Measurements from ENCODE around the gene STOM. TPM values are rescaled to one million over a fixed set of nuclear protein-coding genes. Genes with fewer than 3 reads are reported as not detected.

STOM gene
- total and polyA plus RNA-seq, 2 of the 8 experiments (the other 6 are each of a cell fraction or from before 2014, with no cell fraction given), result 25.2 to 60.4 TPM

DNA sequence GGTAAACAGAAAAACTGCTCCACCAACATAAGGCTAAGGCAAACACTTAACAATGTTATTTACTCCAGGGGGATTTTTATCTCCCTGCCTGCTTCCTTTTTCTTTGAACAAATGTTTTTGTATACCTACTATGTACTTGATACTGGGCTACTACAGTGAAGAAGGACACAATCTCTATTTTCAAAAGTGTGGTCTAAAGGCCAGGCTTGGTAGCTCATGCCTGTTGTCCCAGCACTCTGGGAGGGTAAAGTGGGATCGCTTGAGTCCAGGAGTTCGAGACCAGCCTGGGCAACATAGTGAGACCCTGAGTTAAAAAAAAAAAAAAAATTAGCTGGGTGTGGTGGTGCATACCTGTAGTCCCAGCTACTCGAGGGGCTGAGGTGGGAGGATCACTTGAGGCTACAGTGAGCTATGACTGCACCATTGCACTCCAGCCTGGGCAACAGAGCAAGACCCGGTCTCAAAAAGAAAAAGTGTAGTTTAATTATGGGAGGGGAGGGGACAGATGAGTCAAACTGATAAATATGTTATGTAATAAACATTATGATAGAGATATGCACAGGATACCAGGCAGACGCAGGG is 3.3 kb downstream of the STOM start:
- Histone ChIP-seq H3K4me1 (replicated peaks in 1 of 4; ENCODE audit: control insufficient read depth in 3 of 4, insufficient read depth in 4 of 4, low read length in 3 of 4) (peaks cover 0 to 7% (median 4%) of the 10 kb centered on the region in 4 experiments; a peak in 4 of 7 replicates), H3K79me2 (ENCODE audit: control insufficient read depth in 1 of 2, insufficient read depth in 2 of 2, low read length in 2 of 2) (no peaks in the 10 kb centered on the region)
- TF ChIP-seq FOSL1 (IDR thresholded peaks at IDR 0.05; ENCODE audit: insufficient read depth, low read depth, low read length), result no peak
- TF ChIP-seq KDM5A (IDR thresholded peaks at IDR 0.05; ENCODE audit: low read length), result no peak
- no peak for TF ChIP-seq HDAC6 (IDR thresholded peaks at IDR 0.05; ENCODE audit: low read depth, low read length)
- TF ChIP-seq JUN (IDR thresholded peaks at IDR 0.05; ENCODE audit: low read depth, low read length), result no peak
- no peak for TF ChIP-seq SUZ12 (IDR thresholded peaks at IDR 0.05; ENCODE audit: low read length)
- no peak for TF ChIP-seq SIN3A (conservative IDR thresholded peaks at IDR 0.05 in 1 of 2, IDR thresholded peaks at IDR 0.05 in 1 of 2; ENCODE audit: low read depth in 1 of 2, low read length in 2 of 2)
- TF ChIP-seq, protein P1, sequence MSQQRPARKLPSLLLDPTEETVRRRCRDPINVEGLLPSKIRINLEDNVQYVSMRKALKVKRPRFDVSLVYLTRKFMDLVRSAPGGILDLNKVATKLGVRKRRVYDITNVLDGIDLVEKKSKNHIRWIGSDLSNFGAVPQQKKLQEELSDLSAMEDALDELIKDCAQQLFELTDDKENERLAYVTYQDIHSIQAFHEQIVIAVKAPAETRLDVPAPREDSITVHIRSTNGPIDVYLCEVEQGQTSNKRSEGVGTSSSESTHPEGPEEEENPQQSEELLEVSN (IDR thresholded peaks at IDR 0.05), result no peak
- TF ChIP-seq YY1 (IDR thresholded peaks at IDR 0.05; ENCODE audit: low read depth, low read length), result no peak
- TF ChIP-seq CTBP2 (IDR thresholded peaks at IDR 0.05; ENCODE audit: borderline replicate concordance, insufficient read depth, insufficient read length, low read length), result no peak
- TF ChIP-seq CBX8 (IDR thresholded peaks at IDR 0.05; ENCODE audit: borderline replicate concordance, low read depth, low read length), result no peak

More for the DNA sequence above, 3.3 kb downstream of the STOM start:
- peaks cover 0 to 13% (median 9%) of the 10 kb centered on the region in 4 experiments; a peak in 3 of 7 replicates for H3K27me3 ChIP-seq (replicated peaks in 1 of 4; ENCODE audit: control insufficient read depth in 3 of 4, extremely low read depth in 1 of 4, insufficient read depth in 3 of 4, low read length in 3 of 4)
- no peak overlapping the region for H2BK20ac ChIP-seq (ENCODE audit: low read length)
- DNase-seq (ENCODE audit: low read depth in 1 of 2, low spot score in 2 of 2) (no peak), FAIRE-seq (no peak)
- no peak overlapping the region for H3K4me2 ChIP-seq (ENCODE audit: insufficient read depth in 1 of 2, low read depth in 2 of 2, low read length in 2 of 2)
- H3K14ac ChIP-seq (ENCODE audit: insufficient read length), result no peak overlapping the region
- no peak overlapping the region for H4K91ac ChIP-seq (replicated peaks; ENCODE audit: insufficient read length, low read length)
- H3K4ac ChIP-seq (replicated peaks; ENCODE audit: insufficient read length, low read depth, low read length), result no peak overlapping the region
- H3K9ac ChIP-seq (replicated peaks in 1 of 4; ENCODE audit: extremely low read depth in 1 of 4, low read depth in 3 of 4, low read length in 3 of 4), result no peak overlapping the region
- no peak overlapping the region for H2BK15ac ChIP-seq (ENCODE audit: low read length)
- WGBS, 2 experiments (ENCODE audit: extremely low coverage in 1 of 2, insufficient coverage in 1 of 2, insufficient read length in 1 of 2, insufficient replicate concordance in 2 of 2, low coverage in 1 of 2, low lambda C conversion rate in 2 of 2, missing lambda C conversion rate in 1 of 2), result 91% methylated on average over 5 of the region's 5 CpGs; no CpG with 5 or more reads in 1 of the 2 experiments
- CTCF ChIA-PET (ENCODE audit: partially characterized antibody), result interaction anchor here (0.6 to 1.0 kb wide), 4 partner anchors 32 to 208 kb away, joined by 4 to 5 read pairs (median 4); no protein-coding TSS in a partner anchor
- no peak overlapping the region for H3K4me3 ChIP-seq (ENCODE audit: extremely low read depth in 1 of 4, insufficient read depth in 2 of 4, low read depth in 3 of 4, low read length in 4 of 4)
- no peaks in the 10 kb centered on the region for H3K79me1 ChIP-seq (ENCODE audit: low read depth, low read length)
- no peak overlapping the region for H3K18ac ChIP-seq (ENCODE audit: extremely low read depth, low read length)
- H3K23me2 ChIP-seq (ENCODE audit: low read depth, low read length), result peaks cover 5% of the 10 kb centered on the region
- H3K27ac ChIP-seq (ENCODE audit: low read depth, low read length), result no peak overlapping the region
- H4K20me1 ChIP-seq (replicated peaks in 1 of 2; ENCODE audit: control insufficient read depth in 1 of 2, insufficient read depth in 2 of 2, low read length in 2 of 2), result no peaks in the 10 kb centered on the region
- H2AFZ ChIP-seq (ENCODE audit: low read length), result no peak overlapping the region
- H3K56ac ChIP-seq (replicated peaks; ENCODE audit: insufficient read length, low read depth, low read length), result no peak overlapping the region
- POLR2A ChIA-PET (ENCODE audit: partially characterized antibody), result no interaction called here
- no peaks in the 10 kb centered on the region; a peak in 1 of 4 replicates for H3K9me3 ChIP-seq (ENCODE audit: insufficient read depth in 2 of 2, low read depth in 1 of 2, low read length in 1 of 2)
- H2BK5ac ChIP-seq (ENCODE audit: low read depth, low read length), result no peak overlapping the region
- no peak overlapping the region for H4K8ac ChIP-seq (ENCODE audit: extremely low read depth, insufficient read depth, low read length)
- H3K36me3 ChIP-seq (ENCODE audit: control insufficient read depth in 2 of 4, insufficient read depth in 4 of 4, low read length in 3 of 4), result peaks cover 0 to 4% (median 0%) of the 10 kb centered on the region in 4 experiments; a peak in 1 of 8 replicates
- H4K5ac ChIP-seq (ENCODE audit: insufficient read length, low read depth, low read length), result no peak overlapping the region
- no peak overlapping the region for H2BK12ac ChIP-seq (ENCODE audit: low read depth, low read length)
- H3K23ac ChIP-seq (ENCODE audit: insufficient read length), result no peak overlapping the region
- H2AK5ac ChIP-seq (ENCODE audit: low read depth, low read length), result no peak overlapping the region
- no peak overlapping the region for H2BK120ac ChIP-seq (replicated peaks; ENCODE audit: low read depth, low read length)
